Epidermal melanocyte (primary cell): ENCODE results near the gene ST6GALNAC3.

Experiments used
- DNase-seq: peaks from one replicate; pipeline ENCODE4 v3.0.0; 2011; ENCODE audit warnings: low spot score; ENCODE audit not compliant: insufficient read length

ST6GALNAC3 gene

DNA sequence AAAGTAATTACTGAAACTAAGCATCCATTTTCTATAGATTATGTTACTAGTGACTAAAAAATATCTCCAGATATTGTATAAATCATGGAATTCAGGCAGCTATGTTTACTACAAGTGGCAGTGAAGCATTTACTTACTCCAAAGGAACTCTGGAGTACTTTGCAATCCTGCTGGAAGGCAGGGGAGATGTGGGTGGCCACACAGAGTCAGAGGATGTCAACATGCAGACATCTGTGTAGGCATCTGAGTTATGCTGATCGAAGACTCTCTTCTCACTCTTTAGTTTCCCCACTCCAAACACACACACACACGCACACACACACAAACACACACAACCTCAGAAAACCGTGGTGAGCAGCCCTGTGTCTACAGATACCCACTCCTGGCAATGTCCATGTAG lies 112.9 kb downstream of the ST6GALNAC3 start:
- DNase-seq: no peak

GRCh38 chr1:76189310-76189709 lies 114.8 kb downstream of the ST6GALNAC3 start:
- DNase-seq: no peak

DNA sequence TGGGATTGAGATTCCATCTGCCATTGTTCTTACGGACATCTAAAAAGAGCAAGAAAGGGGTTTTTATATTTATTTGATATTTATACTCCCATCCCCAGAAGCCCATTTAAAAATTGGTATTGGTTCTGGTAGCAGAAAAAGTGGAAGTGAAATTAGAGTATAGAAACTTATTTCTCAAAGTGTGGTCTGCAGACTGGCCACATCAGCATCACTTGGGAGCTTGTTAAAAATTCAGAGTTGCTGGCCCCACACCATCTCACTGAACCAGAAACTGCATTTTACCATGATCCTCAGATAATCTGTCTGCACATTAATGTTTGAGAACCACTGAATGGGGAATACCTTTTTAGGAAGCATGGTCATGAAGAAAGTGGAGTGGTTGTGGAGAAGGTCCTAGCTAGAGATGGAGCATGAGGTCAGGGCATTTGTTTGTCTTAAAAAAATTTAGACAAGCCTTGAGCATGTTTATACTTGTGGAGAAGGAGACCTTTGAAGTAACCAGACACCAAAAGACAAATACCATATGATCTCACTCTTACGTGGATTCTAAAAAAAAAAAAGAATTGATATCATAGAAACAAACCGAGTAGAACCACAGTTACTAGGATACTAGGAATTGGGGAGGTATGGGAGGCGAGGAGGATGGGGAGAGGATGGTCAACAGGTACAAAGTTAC lies 116.3 kb downstream of the ST6GALNAC3 start:
- no peak for DNase-seq

DNA sequence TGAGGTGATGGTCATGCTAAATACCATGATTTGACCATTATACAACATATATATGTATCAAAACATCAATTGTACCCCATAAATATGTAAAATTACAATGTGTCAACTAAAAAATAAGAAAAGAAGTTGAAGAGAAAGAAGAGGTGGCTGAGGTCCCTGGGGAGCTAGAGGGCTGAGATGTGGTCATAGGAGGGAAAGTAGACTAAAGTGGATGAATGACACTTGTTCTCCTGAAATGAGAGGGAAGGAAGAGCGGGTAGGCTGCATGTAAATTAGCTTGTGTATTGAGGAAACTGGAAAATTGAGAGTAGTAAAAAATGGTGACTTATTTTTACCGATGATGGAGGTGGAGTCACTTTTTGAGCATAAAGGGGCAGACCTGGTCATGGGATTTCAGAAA lies 117.0 kb downstream of the ST6GALNAC3 start:
- no peak for DNase-seq

GRCh38 chr1:76198452-76198851 lies 123.9 kb downstream of the ST6GALNAC3 start:
- DNase-seq: no peak

DNA sequence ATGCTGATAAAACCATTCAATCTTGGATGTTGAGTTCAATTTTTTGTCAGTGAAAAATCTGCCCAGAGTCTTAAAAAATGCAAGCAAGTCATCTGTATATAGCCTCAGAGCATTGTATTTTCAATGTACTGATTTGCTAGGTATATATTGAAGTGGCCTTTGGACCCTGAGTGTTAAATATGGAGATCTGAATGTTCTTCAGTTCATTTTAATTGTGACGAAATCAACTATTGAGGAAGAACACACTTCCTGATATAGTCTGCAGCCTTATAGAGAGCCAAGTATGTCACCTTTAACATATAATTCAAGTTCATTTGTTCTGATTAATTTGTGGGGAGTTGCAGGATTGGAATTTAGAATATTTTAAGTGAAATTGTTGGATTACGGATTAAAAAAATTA lies 128.1 kb downstream of the ST6GALNAC3 start:
- no peak for DNase-seq

DNA sequence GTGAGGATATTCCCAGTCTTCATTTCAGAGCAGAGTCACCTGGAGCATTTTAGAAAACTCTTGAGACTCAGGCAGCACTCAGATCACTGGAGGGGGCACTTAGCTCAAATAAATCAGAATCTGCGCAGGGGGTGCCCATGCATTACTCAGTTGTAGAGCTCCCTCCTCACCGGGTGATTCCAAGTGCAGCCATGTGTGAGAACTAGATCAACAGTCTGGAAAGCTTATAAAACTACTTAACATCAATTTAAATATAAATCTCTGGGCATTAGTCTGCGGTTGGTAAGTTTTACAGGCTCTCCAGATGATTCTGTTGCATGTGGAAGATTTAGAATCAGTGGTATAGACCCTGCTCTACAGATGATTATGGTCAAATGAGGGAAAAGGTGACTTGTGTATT lies 128.6 kb downstream of the ST6GALNAC3 start:
- DNase-seq: no peak

DNA sequence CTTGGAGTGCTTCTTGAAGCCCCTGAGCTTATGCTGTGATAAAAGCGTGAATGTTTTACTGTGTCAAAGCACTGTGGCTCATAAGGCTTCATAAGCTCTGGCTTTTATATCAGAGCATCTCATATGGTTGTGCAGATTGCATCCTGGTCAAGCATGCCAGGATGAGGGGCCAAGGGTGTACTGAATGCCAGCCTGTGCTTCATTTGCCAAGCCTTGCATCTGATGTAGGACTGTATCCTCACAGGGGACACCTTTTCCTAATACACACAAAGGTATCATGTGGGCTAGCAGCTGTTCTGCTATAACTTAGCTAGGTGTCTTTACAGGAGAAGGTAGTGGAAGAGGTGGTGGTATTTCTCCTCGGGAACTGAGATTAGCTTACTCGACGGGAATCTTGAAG lies 134.7 kb downstream of the ST6GALNAC3 start:
- DNase-seq: no peak

- DNase-seq: no peak
Observed at GRCh38 chr1:76209648-76210047, 135.1 kb downstream of the ST6GALNAC3 start.

- DNase-seq: no peak
Observed at GRCh38 chr1:76210160-76210559, 135.6 kb downstream of the ST6GALNAC3 start.

DNA sequence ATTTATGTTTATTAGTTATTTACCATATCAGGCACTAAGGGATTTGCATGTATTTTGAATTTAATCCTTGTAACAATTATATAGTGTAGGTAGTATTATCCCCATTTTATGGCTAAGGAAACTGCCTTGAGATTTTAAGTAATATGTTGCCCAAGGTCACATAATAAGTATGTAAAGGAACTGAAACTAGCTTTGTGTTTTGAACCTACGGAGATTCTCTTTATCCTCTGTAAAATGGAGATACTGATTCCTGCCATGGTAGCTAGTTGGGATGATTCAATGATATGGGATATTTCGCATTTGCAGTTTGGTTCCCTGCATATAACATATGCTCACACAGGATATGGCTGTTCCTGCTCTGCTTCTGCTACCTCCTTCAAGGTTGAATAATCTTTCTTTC lies 144.3 kb downstream of the ST6GALNAC3 start:
- no peak for DNase-seq

DNA sequence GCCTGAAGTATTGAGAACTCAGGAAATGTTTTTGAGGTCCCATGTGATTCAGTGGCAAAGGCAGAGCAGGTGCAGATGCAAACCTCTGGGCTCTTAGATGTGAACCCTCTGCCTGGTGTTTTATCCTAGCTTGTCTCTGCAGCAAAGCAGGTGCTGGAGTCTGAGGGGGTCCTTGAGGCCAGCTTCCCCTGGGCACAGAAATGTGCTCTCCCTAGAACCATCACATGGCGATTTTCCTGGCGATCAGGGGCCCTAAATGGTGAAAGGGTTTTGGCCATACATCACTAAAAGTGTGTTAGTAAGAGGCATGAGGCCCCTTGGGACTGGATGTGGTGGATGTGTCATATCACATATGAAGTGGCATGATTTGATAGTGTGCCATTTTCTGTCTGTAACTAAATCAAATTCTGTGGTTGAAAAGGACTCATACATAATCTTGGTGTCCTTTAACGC lies 144.8 kb downstream of the ST6GALNAC3 start:
- no peak for DNase-seq

GRCh38 chr1:76224752-76225151 lies 150.2 kb downstream of the ST6GALNAC3 start:
- no peak for DNase-seq

- DNase-seq: no peak
Observed at GRCh38 chr1:76225526-76225925, 151.0 kb downstream of the ST6GALNAC3 start.

DNA sequence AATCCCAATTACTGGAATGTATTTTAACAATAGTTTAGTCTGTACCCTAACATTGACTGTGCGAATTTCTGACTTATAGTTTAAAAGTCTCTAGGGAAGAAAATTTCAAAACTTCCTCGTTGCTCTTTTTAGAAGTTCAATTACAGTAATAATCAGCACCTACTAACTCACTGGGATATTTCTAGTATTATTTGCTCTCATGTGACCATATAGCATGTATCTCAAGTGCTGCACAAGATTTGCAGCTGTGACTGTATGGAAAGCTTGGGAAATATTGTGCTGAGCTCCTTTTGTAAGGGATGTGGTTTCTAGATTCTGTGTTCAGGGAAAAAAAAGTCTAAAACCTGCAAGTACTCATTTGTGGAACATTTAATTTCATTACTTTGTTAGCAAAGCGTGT lies 153.1 kb downstream of the ST6GALNAC3 start:
- DNase-seq: no peak

GRCh38 chr1:76229279-76230005 lies 154.9 kb downstream of the ST6GALNAC3 start:
- DNase-seq: no peak

DNA sequence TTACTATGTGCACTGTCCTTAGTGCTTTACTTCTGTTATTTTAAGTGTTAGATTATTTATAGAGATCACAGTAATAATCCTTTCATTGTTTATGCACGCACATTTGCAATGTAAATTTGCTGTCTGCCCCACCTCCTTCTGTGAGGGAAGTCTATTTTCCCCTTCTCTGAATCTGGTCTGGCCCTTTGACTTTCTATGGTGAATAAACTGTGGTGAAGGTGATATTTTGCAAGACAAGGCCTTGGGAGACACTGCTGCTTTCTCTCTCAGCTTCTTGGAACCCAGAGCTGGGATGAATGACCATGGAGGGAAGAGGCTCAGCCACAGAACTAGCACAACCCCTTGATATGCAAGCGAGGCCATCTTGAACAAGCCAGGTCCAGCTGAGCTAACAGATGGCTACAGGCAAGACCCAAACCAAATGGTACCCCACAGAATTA lies 156.3 kb downstream of the ST6GALNAC3 start:
- no peak for DNase-seq

DNA sequence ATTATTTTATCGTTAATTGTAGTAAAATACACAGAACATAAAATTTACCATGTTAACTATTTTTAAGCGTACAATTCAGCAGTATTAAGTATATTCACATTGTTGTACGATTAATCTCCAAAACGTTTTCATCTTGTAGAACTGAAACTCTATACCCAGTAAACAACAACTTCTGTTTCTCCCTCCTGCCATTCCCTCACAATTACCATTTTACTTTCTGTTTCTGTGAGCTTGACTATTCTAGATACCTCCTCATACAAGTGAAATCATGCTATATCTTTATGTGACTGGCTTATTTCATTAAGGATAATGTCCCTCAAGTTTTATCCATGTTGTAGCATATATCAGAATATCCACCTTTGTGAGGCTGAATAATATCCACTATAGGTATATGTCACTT lies 156.8 kb downstream of the ST6GALNAC3 start:
- DNase-seq: no peak

DNA sequence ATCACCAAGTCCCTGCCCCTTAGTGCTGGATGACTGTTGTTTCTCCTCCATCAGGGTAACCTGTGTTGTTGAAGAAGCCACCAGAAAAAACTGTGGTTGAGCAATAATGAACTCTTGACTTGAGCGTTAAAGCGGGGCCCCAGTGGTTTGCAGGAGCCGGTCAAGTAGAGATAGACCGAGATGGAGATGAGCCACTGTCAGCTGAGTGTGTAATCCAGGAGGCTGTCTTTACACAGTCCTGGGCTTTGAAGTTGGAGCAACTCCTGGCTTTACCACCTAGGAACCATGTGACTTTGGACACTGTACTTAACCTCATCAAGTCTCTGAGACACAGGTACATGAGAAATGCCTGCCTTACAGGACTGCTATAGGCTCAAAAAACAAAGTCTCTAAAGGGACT lies 158.1 kb downstream of the ST6GALNAC3 start:
- DNase-seq: no peak

DNA sequence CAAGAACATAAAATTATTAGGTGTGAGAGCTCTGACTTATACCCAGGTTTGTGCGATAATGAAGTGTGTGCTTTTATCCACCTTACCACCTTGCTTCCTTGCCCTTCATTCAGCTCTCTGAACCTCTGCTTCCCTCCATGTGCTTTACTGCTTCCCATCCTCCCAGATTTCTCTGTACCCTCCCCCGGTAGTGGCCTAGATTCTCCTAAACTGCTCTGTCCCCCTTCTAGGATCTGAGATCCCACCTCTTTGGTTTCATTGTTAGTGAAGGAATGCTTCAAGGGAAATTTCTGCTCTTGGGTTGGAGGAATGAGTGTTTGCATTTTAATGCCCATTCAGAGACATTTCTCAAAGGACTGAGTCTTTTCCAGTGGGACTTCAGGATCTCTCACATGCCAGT lies 159.5 kb downstream of the ST6GALNAC3 start:
- no peak for DNase-seq

DNA sequence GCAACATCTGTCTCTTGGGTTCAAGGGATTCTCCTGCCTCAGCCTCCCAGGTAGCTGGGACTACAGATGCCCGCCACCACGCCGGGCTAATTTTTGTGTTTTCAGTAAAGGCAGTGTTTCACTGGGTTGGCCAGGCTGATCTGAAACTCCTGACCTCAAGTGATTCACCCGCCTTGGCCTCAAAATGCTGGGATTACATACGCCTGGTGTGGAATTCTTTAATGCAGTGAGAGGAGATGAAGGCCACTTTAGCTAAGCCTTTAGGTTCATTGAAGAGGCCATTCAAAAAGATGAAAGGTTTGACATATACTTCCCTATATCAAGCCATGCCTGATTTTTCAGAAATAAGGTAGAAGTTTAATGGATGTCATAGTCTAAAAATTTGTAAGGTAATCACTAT lies 162.7 kb downstream of the ST6GALNAC3 start:
- DNase-seq: no peak

- DNase-seq: no peak
Observed at GRCh38 chr1:76238094-76238628, 163.6 kb downstream of the ST6GALNAC3 start.

- no peak for DNase-seq
Observed at GRCh38 chr1:76239470-76239918, 164.9 kb downstream of the ST6GALNAC3 start.
